Measurements from ENCODE around the gene PDS5A.
A peak's percentile ranks its signal among the peaks of the same experiment; 100 is the strongest.
"Not testable (repeated sequence)": the region's sequence is repeated elsewhere in the genome, so short reads cannot be mapped to it uniquely, and the experiment has no call there.

The PDS5A gene, protein sequence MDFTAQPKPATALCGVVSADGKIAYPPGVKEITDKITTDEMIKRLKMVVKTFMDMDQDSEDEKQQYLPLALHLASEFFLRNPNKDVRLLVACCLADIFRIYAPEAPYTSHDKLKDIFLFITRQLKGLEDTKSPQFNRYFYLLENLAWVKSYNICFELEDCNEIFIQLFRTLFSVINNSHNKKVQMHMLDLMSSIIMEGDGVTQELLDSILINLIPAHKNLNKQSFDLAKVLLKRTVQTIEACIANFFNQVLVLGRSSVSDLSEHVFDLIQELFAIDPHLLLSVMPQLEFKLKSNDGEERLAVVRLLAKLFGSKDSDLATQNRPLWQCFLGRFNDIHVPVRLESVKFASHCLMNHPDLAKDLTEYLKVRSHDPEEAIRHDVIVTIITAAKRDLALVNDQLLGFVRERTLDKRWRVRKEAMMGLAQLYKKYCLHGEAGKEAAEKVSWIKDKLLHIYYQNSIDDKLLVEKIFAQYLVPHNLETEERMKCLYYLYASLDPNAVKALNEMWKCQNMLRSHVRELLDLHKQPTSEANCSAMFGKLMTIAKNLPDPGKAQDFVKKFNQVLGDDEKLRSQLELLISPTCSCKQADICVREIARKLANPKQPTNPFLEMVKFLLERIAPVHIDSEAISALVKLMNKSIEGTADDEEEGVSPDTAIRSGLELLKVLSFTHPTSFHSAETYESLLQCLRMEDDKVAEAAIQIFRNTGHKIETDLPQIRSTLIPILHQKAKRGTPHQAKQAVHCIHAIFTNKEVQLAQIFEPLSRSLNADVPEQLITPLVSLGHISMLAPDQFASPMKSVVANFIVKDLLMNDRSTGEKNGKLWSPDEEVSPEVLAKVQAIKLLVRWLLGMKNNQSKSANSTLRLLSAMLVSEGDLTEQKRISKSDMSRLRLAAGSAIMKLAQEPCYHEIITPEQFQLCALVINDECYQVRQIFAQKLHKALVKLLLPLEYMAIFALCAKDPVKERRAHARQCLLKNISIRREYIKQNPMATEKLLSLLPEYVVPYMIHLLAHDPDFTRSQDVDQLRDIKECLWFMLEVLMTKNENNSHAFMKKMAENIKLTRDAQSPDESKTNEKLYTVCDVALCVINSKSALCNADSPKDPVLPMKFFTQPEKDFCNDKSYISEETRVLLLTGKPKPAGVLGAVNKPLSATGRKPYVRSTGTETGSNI (N-terminal part only)

DNA sequence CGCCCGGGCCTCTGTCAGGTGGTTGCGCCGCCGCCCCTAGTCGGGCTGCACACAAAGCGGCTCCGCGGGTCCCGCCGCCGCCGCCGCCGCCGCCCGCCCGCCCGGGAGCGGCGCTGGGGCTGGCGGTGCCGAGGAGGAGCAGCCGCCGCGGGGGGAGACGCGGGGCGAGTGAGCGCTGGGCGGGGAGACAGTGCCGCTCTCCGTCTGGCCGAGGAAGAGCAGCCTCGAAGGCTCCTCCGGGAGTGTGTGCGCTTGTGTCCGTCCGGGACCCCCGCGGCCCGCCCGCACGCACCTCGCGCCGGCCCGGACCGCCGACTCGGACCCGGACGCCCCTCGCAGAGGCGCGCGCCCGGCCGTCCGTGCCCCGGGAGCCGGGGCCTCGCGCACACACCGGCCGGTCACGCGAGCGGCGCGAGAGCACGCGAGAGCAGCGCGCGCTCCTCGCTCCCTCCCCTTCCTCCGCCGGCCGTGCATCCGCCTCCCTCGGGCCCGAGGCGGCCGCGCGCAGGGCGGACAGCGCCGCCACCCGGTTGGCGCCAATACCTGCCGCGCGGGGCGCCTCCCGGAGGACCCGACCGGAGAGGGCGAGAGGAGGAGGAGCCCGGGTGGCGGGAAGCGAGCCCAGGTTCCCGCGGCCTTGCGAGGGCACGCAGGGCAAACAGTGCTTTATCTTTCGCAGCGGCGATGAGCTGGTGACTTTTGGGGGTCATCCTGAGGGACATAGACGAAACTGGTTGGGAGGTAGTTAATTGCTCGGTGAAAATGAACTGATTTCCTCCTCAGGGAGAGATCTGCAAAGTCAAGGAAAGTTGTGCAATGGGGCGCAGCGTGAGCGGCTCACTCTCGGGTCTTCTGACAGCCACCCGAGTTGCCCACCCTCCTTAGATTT is at the start of gene PDS5A:
TSS of gene PDS5A (minus strand) at position 423 of the 889 bp plus-strand sequence. CDS start 1,334 bp downstream, outside the sequence.
- peak; percentile 94 for DNase-seq (ENCODE audit: low read depth, low spot score)

DNA sequence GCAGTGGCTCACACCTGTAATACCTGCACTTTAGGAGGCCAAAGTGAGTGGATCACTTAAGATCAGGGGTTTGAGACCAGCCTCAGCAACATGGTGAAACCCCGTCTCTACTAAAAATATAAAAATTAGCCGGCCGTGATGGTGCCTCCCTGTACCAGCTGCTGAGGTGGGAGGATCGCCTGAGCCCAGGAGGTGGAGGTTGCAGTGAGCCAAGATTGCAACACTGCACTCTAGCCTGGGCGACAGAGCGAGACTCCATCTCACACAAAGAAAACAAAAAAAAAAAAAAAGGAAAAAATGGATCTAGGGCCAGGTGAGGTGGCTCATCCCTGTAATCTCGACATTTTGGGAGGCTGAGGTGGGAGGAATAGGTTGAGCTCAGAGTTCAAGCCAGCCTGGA is 46.3 kb upstream of the PDS5A start:
- not testable (repeated sequence) for DNase-seq (ENCODE audit: low read depth, low spot score)

DNA sequence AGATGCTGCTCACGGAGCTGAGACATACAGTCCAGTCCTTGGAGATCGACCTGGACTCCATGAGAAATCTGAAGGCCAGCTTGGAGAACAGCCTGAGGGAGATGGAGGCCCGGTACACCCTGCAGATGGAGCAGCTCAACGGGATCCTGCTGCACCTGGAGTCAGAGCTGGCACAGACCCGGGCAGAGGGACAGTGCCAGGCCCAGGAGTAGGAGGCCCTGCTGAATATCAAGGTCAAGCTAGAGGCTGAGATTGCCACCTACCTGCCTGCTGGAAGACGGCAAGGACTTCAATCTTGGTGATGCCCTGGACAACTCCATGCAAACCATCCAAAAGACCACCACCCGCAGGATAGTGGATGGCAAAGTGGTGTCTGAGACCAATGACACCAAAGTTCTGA is 43.4 kb upstream of the PDS5A start:
- DNase-seq (ENCODE audit: low read depth, low spot score) = not testable (repeated sequence)

DNA sequence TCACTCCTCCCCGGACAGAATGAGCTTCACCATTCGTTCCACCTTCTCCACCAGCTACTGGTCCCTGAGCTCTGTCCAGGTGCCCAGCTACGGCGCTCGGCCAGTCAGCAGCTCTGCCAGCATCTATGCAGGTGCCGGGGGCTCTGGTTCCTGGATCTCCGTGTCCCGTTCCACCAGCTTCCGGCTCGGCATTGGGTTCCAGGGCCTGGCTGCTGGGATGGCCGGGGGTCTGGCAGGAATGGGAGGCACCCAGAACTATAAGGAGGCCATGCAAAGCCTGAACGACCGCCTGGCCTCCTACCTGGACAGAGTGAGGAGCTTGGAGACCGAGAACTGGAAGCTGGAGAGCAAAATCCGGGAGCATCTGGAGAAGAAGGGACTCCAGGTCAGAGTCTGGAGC is 42.5 kb upstream of the PDS5A start:
- no peak for DNase-seq (ENCODE audit: low read depth, low spot score)

DNA sequence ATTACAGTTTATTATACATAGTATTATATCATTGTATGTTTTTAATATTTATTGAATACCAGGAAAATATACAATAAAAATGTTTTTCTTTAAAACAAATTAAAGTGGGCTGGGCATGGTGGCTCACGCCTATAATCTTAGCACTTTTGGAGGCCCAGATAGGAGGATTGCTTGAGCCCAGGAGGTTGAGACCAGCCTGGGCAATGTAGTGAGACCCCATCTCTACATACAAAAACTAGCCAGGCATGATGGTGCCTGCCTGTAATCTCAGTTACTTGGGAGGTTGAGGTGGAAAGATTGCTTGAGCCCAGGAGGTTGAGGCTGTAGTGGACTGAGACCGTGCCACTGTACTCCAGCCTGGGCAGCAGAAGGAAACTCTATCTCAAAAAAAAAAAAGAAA is 38.3 kb upstream of the PDS5A start:
- no peak for DNase-seq (ENCODE audit: low read depth, low spot score)

DNA sequence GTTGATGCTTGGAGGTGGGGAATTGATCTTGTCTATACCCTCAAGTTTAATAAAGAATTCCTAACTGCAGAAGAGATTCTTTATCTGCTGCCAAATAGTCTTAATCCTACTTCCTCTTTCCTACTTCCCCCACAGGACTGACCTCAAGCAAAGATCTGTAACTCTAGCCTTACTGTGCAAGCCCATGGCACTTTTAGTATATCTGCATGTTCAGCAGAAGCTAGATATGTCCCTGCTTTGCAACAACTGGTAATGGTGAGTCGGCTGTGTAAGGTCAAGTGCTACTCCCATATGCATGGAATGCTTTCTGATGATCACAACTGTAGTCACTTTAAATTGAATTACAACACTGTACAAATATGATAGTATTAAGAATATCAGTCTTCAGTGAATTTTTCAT is 26.3 kb upstream of the PDS5A start:
- no peak for DNase-seq (ENCODE audit: low read depth, low spot score)

DNA sequence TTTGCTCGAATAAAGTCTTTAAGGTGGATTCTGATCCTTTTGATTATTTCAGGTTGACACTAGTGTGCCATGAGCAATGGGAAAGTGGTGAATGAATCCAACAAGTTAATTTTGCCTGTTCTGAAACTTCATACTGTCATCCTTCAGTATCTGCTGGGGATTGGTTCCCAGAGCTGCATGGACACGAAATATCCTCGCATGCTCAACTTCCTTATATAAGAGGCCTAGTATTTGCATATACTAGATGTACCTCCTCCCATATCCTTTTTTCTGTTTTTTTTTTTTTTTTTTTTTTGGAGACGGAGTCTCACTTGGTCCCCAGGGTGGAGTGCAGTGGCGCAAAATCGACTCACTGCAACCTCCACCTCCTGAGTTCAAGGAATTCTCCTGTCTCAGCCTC is 23.0 kb upstream of the PDS5A start:
- DNase-seq (ENCODE audit: low read depth, low spot score) = no peak

DNA sequence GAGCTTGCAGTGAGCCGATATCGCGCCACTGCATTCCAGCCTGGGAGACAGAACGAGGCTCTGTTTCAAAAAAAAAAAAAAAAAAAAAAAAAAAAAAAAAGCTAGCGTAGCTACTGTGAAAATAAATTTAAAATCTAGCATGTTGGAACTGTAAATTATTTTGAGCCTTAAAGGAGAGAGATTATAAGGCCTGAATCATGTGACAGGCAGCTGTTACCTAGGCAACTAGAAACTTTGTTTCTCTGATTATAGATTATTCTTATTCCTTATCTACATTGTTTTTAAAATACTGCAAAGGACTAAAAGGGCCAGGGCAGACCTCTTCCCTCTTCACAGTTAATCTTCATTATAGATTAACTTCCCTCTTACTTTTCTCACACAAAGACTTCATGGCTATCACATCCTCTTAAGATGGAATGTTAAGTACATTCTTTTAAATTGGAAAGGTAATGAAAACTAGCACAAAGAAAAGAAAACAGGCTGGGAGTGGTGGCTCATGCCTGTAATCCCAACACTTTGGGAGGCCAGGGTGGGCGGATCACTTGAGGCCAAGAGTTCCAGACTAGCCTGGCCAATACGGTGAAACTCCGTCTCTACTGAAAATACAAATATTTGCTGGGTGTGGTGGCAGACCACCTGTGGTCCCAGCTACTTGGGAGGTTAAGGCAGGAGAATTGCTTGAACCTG is 21.1 kb upstream of the PDS5A start:
- peak; percentile 31 for DNase-seq (ENCODE audit: low read depth, low spot score)

DNA sequence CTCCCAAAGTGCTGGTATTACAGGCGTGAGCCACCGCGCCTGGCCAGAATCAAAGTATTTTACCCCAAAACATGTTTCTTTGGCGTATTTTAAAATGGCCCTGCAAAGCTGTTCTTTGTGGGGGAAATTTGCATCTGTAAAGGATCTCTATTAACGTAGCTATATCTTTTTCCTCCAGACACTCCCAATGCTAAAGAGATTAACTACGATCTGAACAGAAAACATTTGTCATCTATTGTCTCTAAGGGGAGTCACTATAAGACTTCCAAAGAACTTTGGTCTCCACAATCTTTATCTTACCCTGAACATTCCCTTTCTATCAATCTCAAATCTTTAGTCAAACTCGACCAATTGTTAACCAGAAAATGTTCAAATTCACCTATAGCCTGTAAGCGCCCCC is 19.1 kb upstream of the PDS5A start:
- no peak for DNase-seq (ENCODE audit: low read depth, low spot score)

DNA sequence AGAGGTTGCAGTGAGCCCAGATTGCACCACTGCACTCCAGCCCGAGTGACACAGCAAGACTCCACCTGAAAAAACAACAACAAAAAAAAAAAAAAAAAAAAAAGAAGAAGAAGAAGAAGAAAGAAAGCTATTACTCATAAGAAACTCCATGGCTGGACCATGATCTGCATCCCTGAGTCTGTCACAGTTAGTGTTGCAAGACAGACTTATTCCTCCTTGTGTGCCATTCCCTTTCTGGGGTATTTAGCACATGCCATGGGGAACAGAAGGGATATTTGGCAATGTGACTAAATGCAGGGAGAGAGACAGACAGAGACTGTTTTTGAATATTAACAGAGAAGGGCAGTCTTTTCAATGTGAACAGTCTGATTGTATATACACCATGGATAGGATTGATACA is 16.7 kb upstream of the PDS5A start:
- DNase-seq (ENCODE audit: low read depth, low spot score) = no peak

DNA sequence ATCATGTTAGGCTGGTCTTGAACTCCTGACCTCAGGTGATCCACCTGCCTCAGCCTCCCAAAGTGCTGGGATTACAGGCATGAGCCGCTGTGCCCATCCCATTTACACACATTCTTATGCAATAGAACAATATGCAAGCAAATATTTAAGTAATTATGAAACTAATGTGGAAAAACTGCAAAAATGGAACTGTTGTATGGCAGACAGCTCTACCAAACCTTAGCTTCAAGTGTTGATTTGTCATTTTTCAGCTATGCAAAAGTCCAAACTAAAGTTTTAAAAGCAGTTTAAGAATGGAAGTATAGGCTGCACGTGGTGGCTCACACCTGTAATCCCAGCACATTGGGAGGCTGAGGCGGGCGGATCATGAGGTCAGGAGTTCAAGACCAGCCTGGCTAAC is 11.7 kb upstream of the PDS5A start:
- DNase-seq (ENCODE audit: low read depth, low spot score) = not testable (repeated sequence)

DNA sequence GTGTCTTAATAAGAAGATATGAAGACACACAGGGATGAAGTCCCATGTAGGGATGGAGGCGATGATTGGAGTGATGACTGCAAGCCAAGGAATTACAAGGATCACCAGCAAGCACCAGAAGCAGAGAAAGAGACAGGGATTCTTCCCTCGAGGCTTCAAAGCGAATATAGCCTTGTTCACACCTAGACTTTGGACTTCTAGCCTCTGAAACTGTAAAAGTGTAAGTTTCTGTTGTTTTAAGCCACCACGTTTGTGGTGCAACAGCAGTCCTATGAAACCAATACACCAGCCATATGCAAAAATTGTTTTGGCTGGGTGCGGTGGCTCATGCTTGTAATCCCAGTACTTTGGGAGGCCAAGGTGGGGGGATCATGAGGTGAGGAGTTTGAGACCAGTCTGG is 9.8 kb upstream of the PDS5A start:
- DNase-seq (ENCODE audit: low read depth, low spot score) = no peak

DNA sequence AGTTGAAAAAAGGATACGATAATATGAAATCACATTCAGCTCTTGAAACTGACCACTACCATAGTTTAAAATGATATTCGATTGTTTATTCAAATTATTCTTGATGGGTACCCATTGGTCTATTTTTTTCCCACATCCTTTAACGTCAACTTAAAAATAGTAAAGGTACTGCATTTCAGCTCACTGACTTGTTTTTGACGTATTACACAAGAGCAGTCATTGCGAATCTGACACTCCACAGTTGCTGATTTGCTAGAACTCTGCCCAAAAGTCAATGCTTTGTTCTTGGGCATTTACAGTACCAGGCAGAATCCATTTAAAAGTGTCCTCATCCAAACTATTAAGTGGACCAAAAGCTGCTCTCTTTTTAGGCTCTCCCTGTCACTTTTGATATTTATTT is 1.2 kb upstream of the PDS5A start:
- DNase-seq (ENCODE audit: low read depth, low spot score) = no peak

DNA sequence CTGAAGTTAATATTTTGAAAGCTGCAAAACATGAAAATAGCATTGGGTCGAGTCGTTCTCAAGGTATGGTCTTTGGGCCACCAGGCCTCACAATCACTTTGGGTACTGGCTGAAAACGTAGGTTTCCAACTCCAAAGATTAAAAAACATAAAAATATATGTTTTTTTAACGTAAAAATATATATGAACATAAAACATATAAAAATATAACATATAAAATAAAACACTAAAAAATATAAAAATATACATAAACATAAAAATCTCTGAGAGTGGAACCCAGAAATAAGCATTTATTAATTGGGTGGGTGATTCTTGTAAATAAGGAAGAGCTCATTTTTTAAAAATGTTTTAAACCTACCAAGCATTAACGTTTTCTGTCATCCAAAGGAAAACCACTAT is 666 bp upstream of the PDS5A start:
- no peak for DNase-seq (ENCODE audit: low read depth, low spot score)

DNA sequence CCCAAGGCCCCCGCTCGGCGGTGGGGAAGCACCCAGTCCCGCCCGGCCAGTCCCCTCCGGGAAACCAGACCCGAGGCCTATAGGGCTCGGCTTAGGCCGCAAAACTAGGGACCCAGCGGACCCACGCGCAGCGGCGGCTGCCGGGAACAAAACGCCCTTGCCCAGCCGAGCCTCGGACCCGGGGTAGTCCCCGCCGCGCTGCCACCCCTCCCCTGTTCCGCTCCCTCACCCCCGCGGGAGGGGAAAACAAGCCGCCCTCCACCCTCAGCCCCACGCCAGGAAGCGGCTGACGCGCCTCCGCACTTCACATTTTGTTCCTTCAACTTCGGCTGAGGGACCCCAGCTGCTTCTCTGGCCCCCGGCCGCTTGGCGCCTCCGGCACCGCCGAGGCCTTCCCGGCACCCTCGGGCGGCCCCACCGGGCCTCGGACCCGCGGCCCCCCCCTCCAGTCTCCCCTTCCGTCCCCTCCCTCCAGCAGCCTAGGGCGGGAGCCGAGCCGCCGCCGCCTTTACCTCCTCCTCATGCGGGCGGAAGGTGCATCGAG is 694 bp downstream of the PDS5A start:
- no peak for DNase-seq (ENCODE audit: low read depth, low spot score)

DNA sequence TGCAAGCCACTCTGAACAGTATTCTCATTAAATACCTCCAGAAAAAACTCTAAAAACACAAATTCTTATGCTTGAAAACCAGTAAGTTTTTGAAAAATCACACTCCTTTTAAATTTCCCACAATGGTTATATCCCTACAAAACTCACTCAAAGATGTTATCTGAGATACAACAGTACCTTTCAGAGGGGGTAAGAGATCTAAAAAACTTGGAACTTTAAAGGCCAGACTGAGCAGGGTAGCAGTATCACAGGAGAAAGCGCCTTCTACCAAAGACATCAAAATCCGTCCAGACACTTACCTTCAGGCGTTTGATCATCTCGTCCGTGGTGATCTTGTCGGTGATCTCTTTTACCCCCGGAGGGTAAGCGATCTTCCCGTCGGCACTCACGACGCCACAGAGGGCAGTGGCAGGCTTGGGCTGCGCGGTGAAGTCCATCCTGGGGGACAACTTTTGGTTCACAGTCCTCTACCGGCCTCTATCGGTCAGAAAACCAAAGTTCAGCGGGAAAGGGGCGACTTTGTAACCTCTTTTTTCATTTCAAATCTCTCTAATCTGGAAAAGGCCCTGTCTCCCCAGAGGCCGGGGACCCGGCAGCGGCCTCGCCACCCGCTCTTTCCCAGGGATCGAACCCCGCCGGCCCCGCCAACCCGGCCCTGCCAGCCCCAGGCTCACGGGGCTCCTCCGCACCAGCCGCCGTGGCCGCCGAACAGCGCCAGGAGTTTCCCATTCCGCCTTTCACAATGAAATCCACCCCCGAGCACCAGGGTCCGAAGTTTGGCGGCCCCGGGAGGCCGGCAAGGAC is 1.4 kb downstream of the PDS5A start:
- peak; percentile 93 for DNase-seq (ENCODE audit: low read depth, low spot score)

DNA sequence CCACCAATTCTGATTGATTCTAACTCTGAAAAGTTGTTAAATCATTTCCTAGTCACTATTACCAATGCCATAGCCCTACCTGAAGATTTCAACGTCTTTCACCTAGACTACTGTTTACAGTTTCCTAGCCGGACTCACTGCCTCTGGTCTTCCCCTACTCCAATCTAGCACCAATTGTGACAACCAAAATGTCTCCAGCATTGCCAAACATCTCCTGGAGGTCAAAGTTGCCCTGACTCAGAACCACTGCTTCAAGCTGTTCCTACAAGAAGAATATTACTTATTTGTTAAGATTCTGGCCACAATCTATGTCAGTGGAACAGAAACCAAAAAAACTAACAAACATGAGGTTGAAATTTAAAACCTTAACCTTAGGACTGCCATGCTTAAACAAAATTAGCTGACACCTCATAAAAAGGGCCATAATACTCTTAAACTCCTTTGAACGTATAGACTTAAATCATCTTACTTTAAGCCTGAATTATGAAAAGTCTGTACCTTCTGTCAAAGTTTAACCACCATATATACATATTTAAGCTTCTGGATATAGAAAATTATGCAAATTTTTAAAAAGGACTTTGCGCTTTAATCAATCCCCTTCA is 2.1 kb downstream of the PDS5A start:
- no peak for DNase-seq (ENCODE audit: low read depth, low spot score)

DNA sequence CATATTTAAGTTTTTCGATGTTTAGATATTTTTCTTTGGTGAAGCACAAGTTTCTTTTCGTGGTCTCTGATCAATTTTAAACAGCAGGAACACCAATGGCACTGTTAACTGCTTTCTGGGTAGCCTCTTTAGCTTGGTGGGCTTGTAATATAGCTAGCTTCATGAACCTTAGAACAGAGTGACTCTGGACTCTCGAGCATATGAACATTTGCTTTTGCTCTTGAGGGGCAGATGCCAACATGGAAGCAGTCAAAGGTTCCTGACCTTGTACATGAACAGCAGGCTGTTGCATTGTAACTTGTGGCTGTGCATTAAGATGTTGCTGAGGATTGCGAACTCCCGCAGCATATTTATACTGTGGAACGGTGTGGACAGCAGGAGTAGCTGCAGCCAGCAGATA is 4.7 kb downstream of the PDS5A start:
- DNase-seq (ENCODE audit: low read depth, low spot score) = not testable (repeated sequence)
